HCT116 (cell line): ENCODE measurements around the gene IMPG2. TPM values are rescaled to one million over a fixed set of nuclear protein-coding genes. Genes with fewer than 3 reads are reported as not detected.

ENCODE experiments used
- ATAC-seq: fragments of 200-7000 bp; cut with Tn5 transposase; 2 replicates; pipeline ENCODE4 v1.9.1; 2020; ENCODE audit warnings: mild to moderate bottlenecking, moderate library complexity
- BruUV-seq: library from RNA; stranded (reverse); fragments of 400-500 nt; replicated peaks from 2 replicates; lab custom pipeline; 2021; lab: Mats Ljungman, UMichigan
- CTCF ChIA-PET: fragments of 300-600 bp; sonication (Branson Sonifier 250); formaldehyde crosslinking; loops from one replicate; lab custom pipeline; 2021; ENCODE audit warnings: antibody characterized with exemption; lab: Charles Lee
- POLR2A ChIA-PET: fragments of 300-600, 350-600 bp; sonication (Branson Sonifier 250); formaldehyde crosslinking; loops from one replicate; lab custom pipeline; 2021; ENCODE audit warnings: antibody characterized with exemption; lab: Charles Lee
- RAD21 ChIA-PET, 2 experiments: fragments of 300-600 bp; sonication (Branson Sonifier 250); formaldehyde crosslinking; loops; one replicate each; lab custom pipeline; 2023; ENCODE audit warnings: low total read pairs in 2 of 2; ENCODE audit not compliant: uncharacterized antibody in 2 of 2, unreplicated experiment in 2 of 2, low non-redundant PET in 1 of 2; lab: Charles Lee
- DNase-seq: peaks from one replicate; pipeline ENCODE4 v3.0.0-alpha.2; 2010; ENCODE audit warnings: low read depth, low spot score
- H2AFZ ChIP-seq: fragments of 200-600 bp; shearing (Covaris generic), sonication (generic); 2 replicates; pipeline ENCODE4 v1.6.1; 2017; ENCODE audit warnings: low read depth, mixed run types, mixed read lengths, antibody characterized with exemption, low read length; ENCODE audit not compliant: poor library complexity, severe bottlenecking
- H3K27ac ChIP-seq: 2 replicates; pipeline ENCODE4 v1.5.1; 2012; ENCODE audit warnings: low read depth, low read length
- H3K27me3 ChIP-seq: fragments of 200-600 bp; sonication (generic); 2 replicates; pipeline ENCODE4 v1.6.1; 2016; ENCODE audit warnings: mixed run types, low read length, mixed read lengths; ENCODE audit not compliant: insufficient read depth
- H3K36me3 ChIP-seq, 2 experiments: fragments of 200-500 bp in 1 of 2; fragments of 200-600 bp in 1 of 2; sonication (Bioruptor generic) in 1 of 2; sonication (generic) in 1 of 2; 2 replicates each; pipeline versions ENCODE4 v1.5.1 to v1.6.1; 2014 to 2016; ENCODE audit warnings: low read length in 2 of 2, inconsistent platforms in 1 of 2, mixed read lengths in 1 of 2, mixed run types in 1 of 2; ENCODE audit not compliant: insufficient read depth in 2 of 2, control insufficient read depth in 1 of 2
- H3K4me1 ChIP-seq, 2 experiments: fragments of 200-600 bp in 1 of 2; sonication (generic) in 1 of 2; 2 replicates each; pipeline versions ENCODE4 v1.5.1 to v1.6.1; 2012 to 2017; ENCODE audit warnings: low read length in 2 of 2, inconsistent platforms in 1 of 2, mild to moderate bottlenecking in 1 of 2, mixed read lengths in 1 of 2, mixed run types in 1 of 2, moderate library complexity in 1 of 2; ENCODE audit not compliant: insufficient read depth in 2 of 2, control insufficient read depth in 1 of 2
- H3K4me2 ChIP-seq: fragments of 200-600 bp; sonication (generic); 2 replicates; pipeline ENCODE4 v1.6.1; 2017; ENCODE audit warnings: mixed run types, low read length, mixed read lengths
- H3K4me3 ChIP-seq, 2 experiments: fragments of 200-600 bp in 1 of 2; sonication (generic) in 1 of 2; replicated peaks in 1 of 2; 2 replicates each; pipeline ENCODE4 v1.5.1; 2011 to 2016; ENCODE audit warnings: low read length in 2 of 2, control low read depth in 1 of 2, low read depth in 1 of 2, mild to moderate bottlenecking in 1 of 2, mixed read lengths in 1 of 2, mixed run types in 1 of 2
- H3K79me2 ChIP-seq: fragments of 200-600 bp; sonication (generic); 2 replicates; pipeline ENCODE4 v1.6.1; 2017; ENCODE audit warnings: mild to moderate bottlenecking, mixed run types, low read length, moderate library complexity, mixed read lengths; ENCODE audit not compliant: insufficient read depth
- H3K9ac ChIP-seq: fragments of 200-600 bp; sonication (generic); 2 replicates; pipeline ENCODE4 v1.6.1; 2016; ENCODE audit warnings: low read length, mixed read lengths
- H3K9me2 ChIP-seq: fragments of 200-600 bp; sonication (generic), shearing (Covaris generic); 2 replicates; pipeline ENCODE4 v1.6.1; 2017; ENCODE audit warnings: mixed run types, mild to moderate bottlenecking, moderate library complexity; ENCODE audit not compliant: insufficient read depth
- H3K9me3 ChIP-seq, 2 experiments: fragments of 200-500 bp in 1 of 2; fragments of 200-600 bp in 1 of 2; sonication (Bioruptor generic) in 1 of 2; sonication (generic) in 1 of 2; 2 replicates each; pipeline ENCODE4 v1.6.1; 2014 to 2017; ENCODE audit warnings: low read length in 2 of 2, mixed read lengths in 2 of 2, inconsistent platforms in 1 of 2, low read depth in 1 of 2, mild to moderate bottlenecking in 1 of 2, mixed run types in 1 of 2, moderate library complexity in 1 of 2; ENCODE audit not compliant: control insufficient read depth in 1 of 2, insufficient read depth in 1 of 2
- H4K20me1 ChIP-seq: fragments of 200-600 bp; sonication (generic), shearing (Covaris generic); 2 replicates; pipeline ENCODE4 v1.6.1; 2017; ENCODE audit warnings: mixed run types, mild to moderate bottlenecking, moderate library complexity; ENCODE audit not compliant: insufficient read depth
- CEBPB ChIP-seq: IDR thresholded peaks from 2 replicates; pipeline ENCODE4 v1.6.1; 2012; ENCODE audit warnings: low read depth
- CTCF ChIP-seq, 3 experiments: fragments of 200-600 bp in 1 of 3; sonication (generic) in 1 of 3; IDR thresholded peaks in 2 of 3; conservative IDR thresholded peaks in 1 of 3; 2 replicates each; pipeline ENCODE4 v1.5.1; 2012 to 2017; ENCODE audit warnings: low read depth in 2 of 3, low read length in 2 of 3, antibody characterized with exemption in 1 of 3, borderline replicate concordance in 1 of 3, control low read depth in 1 of 3, mild to moderate bottlenecking in 1 of 3, mixed read lengths in 1 of 3, mixed run types in 1 of 3, moderate library complexity in 1 of 3; ENCODE audit not compliant: insufficient read depth in 1 of 3
- EZH2 ChIP-seq: fragments of 200-600 bp; sonication (generic); IDR thresholded peaks from 2 replicates; pipeline ENCODE4 v1.6.1; 2017; ENCODE audit warnings: antibody characterized with exemption, mixed run types
- FOSL1 ChIP-seq: IDR thresholded peaks from 2 replicates; pipeline ENCODE4 v1.6.1; 2012; ENCODE audit warnings: low read depth
- POLR2AphosphoS5 ChIP-seq: IDR thresholded peaks from 2 replicates; pipeline ENCODE4 v1.6.1; 2011; ENCODE audit warnings: mild to moderate bottlenecking, low read depth, low read length, moderate library complexity
- RAD21 ChIP-seq: IDR thresholded peaks from 2 replicates; pipeline ENCODE4 v1.6.1; 2012; ENCODE audit warnings: low read depth, mild to moderate bottlenecking
- SRF ChIP-seq: IDR thresholded peaks from 2 replicates; pipeline ENCODE4 v1.6.1; 2012; ENCODE audit warnings: low read depth
- ZFX ChIP-seq: fragments of 450-650 bp; IDR thresholded peaks from 2 replicates; pipeline ENCODE4 v1.6.1; 2017
- ZNF274 ChIP-seq: fragments of 200-500 bp; sonication (Bioruptor generic); IDR thresholded peaks from 2 replicates; pipeline ENCODE4 v1.6.1; 2014; ENCODE audit warnings: mild to moderate bottlenecking, low read depth, low read length, inconsistent platforms
- intact Hi-C: fragments of 100-400 bp; cut with micrococcal nuclease; formaldehyde crosslinking; loops from 2 replicates; pipeline ENCODE4 v1.10.0; 2022
- total RNA-seq: library from RNA; stranded (reverse); gene quantifications from one replicate; pipeline ENCODE4 v1.2.1, GENCODE V29; 2021; ENCODE audit not compliant: unreplicated experiment

The IMPG2 gene
- total RNA-seq, 1 experiment from 2014 or later = 0.20 TPM

GRCh38 chr3:101229681-101230080, 90.7 kb downstream of the IMPG2 start:
- H3K9ac ChIP-seq = no peak overlapping the region
- no TSS peak for BruUV-seq
- H3K4me1 ChIP-seq = no peaks in the 10 kb centered on the region
- no peaks in the 10 kb centered on the region for H3K27me3 ChIP-seq
- no peaks in the 10 kb centered on the region for H3K79me2 ChIP-seq
- ChIA-PET RAD21 (interaction anchor here in 1 of 2 experiments (0.6 to 0.9 kb wide), 2 partner anchors 159 to 409 kb away, joined by 3 read pairs; no protein-coding TSS in a partner anchor), POLR2A (no interaction called here), CTCF (no interaction called here)
- ATAC-seq = no peak; the same call in 1 of the 2 replicates
- H3K27ac ChIP-seq = no peak overlapping the region
- no peak overlapping the region for H3K4me3 ChIP-seq
- intact Hi-C loops = loop anchor here (10.0 kb wide), 1 partner anchor 155 kb away; no protein-coding TSS in a partner anchor
- H2AFZ ChIP-seq = no peak overlapping the region
- H3K4me2 ChIP-seq = no peak overlapping the region
- TF ChIP-seq CTCF (IDR thresholded peaks at IDR 0.05 in 2 of 3, conservative IDR thresholded peaks at IDR 0.05 in 1 of 3; ENCODE audit: borderline replicate concordance in 1 of 3, insufficient read depth in 1 of 3, low read depth in 2 of 3, low read length in 2 of 3) = peak in 2 of 3 experiments; percentile 12 to 22; a peak in 1 of 6 replicates
- TF ChIP-seq ZNF274 = no peak
- TF ChIP-seq CEBPB = no peak
- peak; percentile 33; the same call in 1 of the 2 replicates for TF ChIP-seq RAD21
- TF ChIP-seq FOSL1 = no peak
- no peak for TF ChIP-seq ZFX
- no peak for TF ChIP-seq POLR2AphosphoS5
- no peaks in the 10 kb centered on the region for H3K9me3 ChIP-seq
- no peaks in the 10 kb centered on the region for H3K9me2 ChIP-seq
- H3K36me3 ChIP-seq = no peaks in the 10 kb centered on the region
- DNase-seq = no peak
- H4K20me1 ChIP-seq = no peaks in the 10 kb centered on the region

GRCh38 chr3:101228441-101228840, 91.9 kb downstream of the IMPG2 start:
- H3K4me3 ChIP-seq = no peak overlapping the region
- ChIA-PET CTCF (no interaction called here), RAD21 (no interaction called here), POLR2A (no interaction called here)
- no peak overlapping the region for H2AFZ ChIP-seq
- H3K4me1 ChIP-seq = no peaks in the 10 kb centered on the region
- no peaks in the 10 kb centered on the region for H3K79me2 ChIP-seq
- no peaks in the 10 kb centered on the region for H3K9me2 ChIP-seq
- no peak overlapping the region for H3K4me2 ChIP-seq
- H3K27me3 ChIP-seq = no peaks in the 10 kb centered on the region
- H4K20me1 ChIP-seq = no peaks in the 10 kb centered on the region
- H3K9me3 ChIP-seq = no peaks in the 10 kb centered on the region
- no peaks in the 10 kb centered on the region for H3K36me3 ChIP-seq
- intact Hi-C loops = loop anchor here (10.0 kb wide), 1 partner anchor 156 kb away; no protein-coding TSS in a partner anchor
- H3K27ac ChIP-seq = no peak overlapping the region
- no TSS peak for BruUV-seq
- ATAC-seq (no peak), DNase-seq (no peak)
- TF ChIP-seq SRF = no peak
- TF ChIP-seq EZH2 = no peak
- H3K9ac ChIP-seq = no peak overlapping the region
